ENCODE results near the gene PIGM.

Gene PIGM

GRCh38 chr1:160018347-160018746, 13.4 kb downstream of the PIGM start:
- Histone ChIP-seq H3K27me3 (ENCODE audit: insufficient read depth, low read length, poor library complexity) (peaks cover 27% of the 10 kb centered on the region), H3K9me3 (ENCODE audit: insufficient read depth, low read length, severe bottlenecking) (no peaks in the 10 kb centered on the region), H2AFZ (ENCODE audit: low read depth, low read length) (no peak overlapping the region), H3K27ac (ENCODE audit: low read length) (no peak overlapping the region), H3K4me3 (ENCODE audit: low read depth in 1 of 2, low read length in 2 of 2) (no peak overlapping the region), H4K20me1 (ENCODE audit: insufficient read depth, low read length) (no peaks in the 10 kb centered on the region), H3K9ac (ENCODE audit: low read depth, low read length) (no peak overlapping the region), H3K4me1 (ENCODE audit: insufficient read depth, low read length) (no peaks in the 10 kb centered on the region), H3K36me3 (ENCODE audit: insufficient read depth, low read length) (no peaks in the 10 kb centered on the region), H3K79me2 (ENCODE audit: insufficient read depth, low read length) (no peaks in the 10 kb centered on the region), H3K4me2 (ENCODE audit: insufficient read depth, low read length) (no peak overlapping the region)
- DNase-seq = no peak
- no peak for ATAC-seq (ENCODE audit: insufficient read depth, low read depth)
- TF ChIP-seq EZH2 (IDR thresholded peaks at IDR 0.05; ENCODE audit: borderline replicate concordance, low read depth, low read length, severe bottlenecking) = no peak
- TF ChIP-seq, protein P1, sequence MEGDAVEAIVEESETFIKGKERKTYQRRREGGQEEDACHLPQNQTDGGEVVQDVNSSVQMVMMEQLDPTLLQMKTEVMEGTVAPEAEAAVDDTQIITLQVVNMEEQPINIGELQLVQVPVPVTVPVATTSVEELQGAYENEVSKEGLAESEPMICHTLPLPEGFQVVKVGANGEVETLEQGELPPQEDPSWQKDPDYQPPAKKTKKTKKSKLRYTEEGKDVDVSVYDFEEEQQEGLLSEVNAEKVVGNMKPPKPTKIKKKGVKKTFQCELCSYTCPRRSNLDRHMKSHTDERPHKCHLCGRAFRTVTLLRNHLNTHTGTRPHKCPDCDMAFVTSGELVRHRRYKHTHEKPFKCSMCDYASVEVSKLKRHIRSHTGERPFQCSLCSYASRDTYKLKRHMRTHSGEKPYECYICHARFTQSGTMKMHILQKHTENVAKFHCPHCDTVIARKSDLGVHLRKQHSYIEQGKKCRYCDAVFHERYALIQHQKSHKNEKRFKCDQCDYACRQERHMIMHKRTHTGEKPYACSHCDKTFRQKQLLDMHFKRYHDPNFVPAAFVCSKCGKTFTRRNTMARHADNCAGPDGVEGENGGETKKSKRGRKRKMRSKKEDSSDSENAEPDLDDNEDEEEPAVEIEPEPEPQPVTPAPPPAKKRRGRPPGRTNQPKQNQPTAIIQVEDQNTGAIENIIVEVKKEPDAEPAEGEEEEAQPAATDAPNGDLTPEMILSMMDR (IDR thresholded peaks at IDR 0.05; ENCODE audit: borderline replicate concordance, extremely low read depth, low read length, poor library complexity, severe bottlenecking) = no peak

DNA sequence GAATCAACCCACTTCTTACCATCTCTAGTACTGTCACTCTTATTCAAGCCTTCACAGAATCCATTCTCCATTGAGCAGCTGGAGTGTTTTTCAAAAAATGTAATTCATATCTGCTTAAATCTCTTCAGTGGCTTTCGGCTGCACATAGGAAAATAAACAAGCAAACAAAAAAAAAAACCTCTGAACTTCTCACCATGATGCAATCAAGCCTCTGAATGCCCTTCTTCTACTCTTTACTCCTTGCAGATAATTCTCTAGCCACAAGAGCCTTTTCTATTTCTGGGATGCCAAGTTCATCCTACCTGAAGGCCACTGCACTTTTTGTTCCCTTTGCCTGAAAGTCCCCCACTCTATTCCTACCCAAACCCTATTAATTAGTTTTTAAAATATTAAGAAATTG, 14.2 kb downstream of the PIGM start:
- H3K4me2 ChIP-seq (ENCODE audit: insufficient read depth, low read length) = no peak overlapping the region
- H3K4me1 ChIP-seq (ENCODE audit: insufficient read depth, low read length) = no peaks in the 10 kb centered on the region
- no peaks in the 10 kb centered on the region for H3K9me3 ChIP-seq (ENCODE audit: insufficient read depth, low read length, severe bottlenecking)
- no peaks in the 10 kb centered on the region for H3K36me3 ChIP-seq (ENCODE audit: insufficient read depth, low read length)
- DNase-seq (no peak), ATAC-seq (ENCODE audit: insufficient read depth, low read depth) (no peak)
- H3K9ac ChIP-seq (ENCODE audit: low read depth, low read length) = no peak overlapping the region
- no peak for TF ChIP-seq EZH2 (IDR thresholded peaks at IDR 0.05; ENCODE audit: borderline replicate concordance, low read depth, low read length, severe bottlenecking)
- TF ChIP-seq, protein P1 (IDR thresholded peaks at IDR 0.05; ENCODE audit: borderline replicate concordance, extremely low read depth, low read length, poor library complexity, severe bottlenecking) = no peak
- H3K27me3 ChIP-seq (ENCODE audit: insufficient read depth, low read length, poor library complexity) = peaks cover 30% of the 10 kb centered on the region
- H2AFZ ChIP-seq (ENCODE audit: low read depth, low read length) = no peak overlapping the region
- H3K27ac ChIP-seq (ENCODE audit: low read length) = no peak overlapping the region
- H3K79me2 ChIP-seq (ENCODE audit: insufficient read depth, low read length) = no peaks in the 10 kb centered on the region
- H3K4me3 ChIP-seq (ENCODE audit: low read depth in 1 of 2, low read length in 2 of 2) = no peak overlapping the region
- no peaks in the 10 kb centered on the region for H4K20me1 ChIP-seq (ENCODE audit: insufficient read depth, low read length)

- Histone ChIP-seq H3K9ac (ENCODE audit: low read depth, low read length) (no peak overlapping the region), H4K20me1 (ENCODE audit: insufficient read depth, low read length) (no peaks in the 10 kb centered on the region), H3K4me3 (ENCODE audit: low read depth in 1 of 2, low read length in 2 of 2) (no peak overlapping the region), H3K27me3 (ENCODE audit: insufficient read depth, low read length, poor library complexity) (peaks cover 21% of the 10 kb centered on the region), H3K4me2 (ENCODE audit: insufficient read depth, low read length) (no peak overlapping the region), H3K9me3 (ENCODE audit: insufficient read depth, low read length, severe bottlenecking) (no peaks in the 10 kb centered on the region), H3K4me1 (ENCODE audit: insufficient read depth, low read length) (no peaks in the 10 kb centered on the region), H2AFZ (ENCODE audit: low read depth, low read length) (no peak overlapping the region), H3K79me2 (ENCODE audit: insufficient read depth, low read length) (no peaks in the 10 kb centered on the region), H3K36me3 (ENCODE audit: insufficient read depth, low read length) (no peaks in the 10 kb centered on the region), H3K27ac (ENCODE audit: low read length) (no peak overlapping the region)
- no peak for TF ChIP-seq EZH2 (IDR thresholded peaks at IDR 0.05; ENCODE audit: borderline replicate concordance, low read depth, low read length, severe bottlenecking)
- TF ChIP-seq, protein P1 (IDR thresholded peaks at IDR 0.05; ENCODE audit: borderline replicate concordance, extremely low read depth, low read length, poor library complexity, severe bottlenecking) = no peak
- ATAC-seq (ENCODE audit: insufficient read depth, low read depth) = no peak
- no peak for DNase-seq
These were observed 20.0 kb downstream of the PIGM start for GRCh38 chr1:160011781-160012180.

DNA sequence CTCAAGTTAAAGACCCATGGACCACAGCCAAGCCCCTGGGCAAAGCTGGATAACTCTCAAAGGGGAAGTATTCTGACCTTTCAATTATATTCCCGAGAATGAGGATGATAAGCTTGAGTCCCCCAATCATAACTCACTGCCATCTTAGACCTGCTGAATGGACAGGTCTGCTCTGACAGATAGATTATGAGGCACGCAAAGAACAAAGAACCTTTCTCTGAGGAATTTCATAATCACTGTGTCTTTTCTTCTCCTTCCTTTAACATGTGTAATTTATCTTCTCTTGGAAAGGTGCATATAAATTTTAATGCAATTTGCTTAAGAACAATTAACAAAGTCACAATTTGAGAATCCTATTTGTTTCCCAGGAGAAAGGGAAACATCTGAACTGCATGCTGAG, 22.0 kb downstream of the PIGM start:
- Histone ChIP-seq H3K4me2 (ENCODE audit: insufficient read depth, low read length) (no peak overlapping the region), H3K9ac (ENCODE audit: low read depth, low read length) (no peak overlapping the region), H3K27me3 (ENCODE audit: insufficient read depth, low read length, poor library complexity) (peaks cover 16% of the 10 kb centered on the region), H3K4me3 (ENCODE audit: low read depth in 1 of 2, low read length in 2 of 2) (no peak overlapping the region), H3K9me3 (ENCODE audit: insufficient read depth, low read length, severe bottlenecking) (no peaks in the 10 kb centered on the region), H3K4me1 (ENCODE audit: insufficient read depth, low read length) (no peaks in the 10 kb centered on the region), H3K27ac (ENCODE audit: low read length) (no peak overlapping the region), H3K36me3 (ENCODE audit: insufficient read depth, low read length) (no peaks in the 10 kb centered on the region), H2AFZ (ENCODE audit: low read depth, low read length) (no peak overlapping the region), H3K79me2 (ENCODE audit: insufficient read depth, low read length) (no peaks in the 10 kb centered on the region), H4K20me1 (ENCODE audit: insufficient read depth, low read length) (no peaks in the 10 kb centered on the region)
- no peak for DNase-seq
- TF ChIP-seq, protein P1 (IDR thresholded peaks at IDR 0.05; ENCODE audit: borderline replicate concordance, extremely low read depth, low read length, poor library complexity, severe bottlenecking) = no peak
- no peak for ATAC-seq (ENCODE audit: insufficient read depth, low read depth)

Data from DND-41 (cell line).